Germinal center (tissue), 1 donor: ENCODE results near the gene CPS1.
A peak's percentile ranks its signal among the peaks of the same experiment; 100 is the strongest.

Source experiments
- DNase-seq: peaks from one replicate; pipeline ENCODE4 v3.0.0; 2012; ENCODE audit warnings: mixed read lengths, low spot score

Gene CPS1

DNA sequence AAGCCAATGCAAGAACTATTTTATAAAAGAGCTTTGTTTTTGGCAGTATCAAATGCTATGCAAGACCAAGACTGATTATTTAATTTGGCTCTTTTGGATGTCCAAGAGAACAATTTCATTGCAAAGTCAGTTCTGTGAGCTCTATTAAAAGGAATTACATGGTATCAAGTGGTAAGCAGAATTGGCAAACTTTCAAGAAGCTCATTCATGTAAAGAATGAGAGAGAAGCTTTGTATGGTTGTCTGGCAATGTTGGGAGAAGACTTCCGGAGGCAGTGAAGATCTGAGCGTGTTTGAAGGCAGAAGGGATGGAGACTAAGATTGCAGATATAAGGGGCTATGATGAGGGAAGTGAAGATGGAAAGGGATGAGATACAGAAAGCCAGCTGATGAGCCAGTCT, 49.6 kb downstream of the CPS1 start:
- DNase-seq, result no peak

DNA sequence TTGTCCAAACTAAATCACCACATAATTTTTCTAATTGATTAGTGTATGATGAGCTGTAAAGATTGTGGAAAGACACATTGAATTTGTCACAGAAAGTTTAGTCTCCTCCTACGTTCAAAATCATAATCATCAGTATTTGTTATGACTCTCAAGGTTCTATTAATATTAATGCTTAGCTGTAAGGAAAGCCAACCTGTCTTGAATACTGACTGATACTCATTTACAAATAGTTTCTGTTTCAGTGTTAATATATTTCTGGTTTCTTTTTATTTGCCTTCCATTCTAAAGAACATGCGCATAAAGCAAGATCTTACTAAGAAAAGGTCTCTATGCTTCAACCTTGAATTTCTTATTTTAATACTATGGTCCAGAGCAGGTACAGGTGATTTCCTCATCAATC, 55.1 kb downstream of the CPS1 start:
- no peak for DNase-seq

DNA sequence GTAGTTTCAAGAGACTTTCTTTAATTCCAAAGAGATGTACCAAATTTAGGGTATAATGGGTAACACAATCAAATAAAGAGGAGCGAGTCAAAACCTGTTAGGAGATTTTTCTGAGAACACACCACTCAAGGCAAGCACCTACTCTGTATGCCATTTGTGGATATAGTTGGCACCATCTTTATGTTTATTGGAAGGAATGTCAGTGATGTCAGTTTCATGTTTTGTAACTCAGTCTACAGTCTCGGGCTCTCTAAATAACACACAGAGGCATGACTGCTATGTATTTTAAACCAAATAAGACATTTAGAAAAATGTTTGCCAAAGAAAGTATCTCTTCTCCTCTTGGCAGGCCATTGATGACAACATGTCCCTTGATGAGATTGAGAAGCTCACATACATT, 59.7 kb downstream of the CPS1 start:
- no peak for DNase-seq

GRCh38 chr2:210617318-210617717, 60.9 kb downstream of the CPS1 start:
- DNase-seq, result no peak

DNA sequence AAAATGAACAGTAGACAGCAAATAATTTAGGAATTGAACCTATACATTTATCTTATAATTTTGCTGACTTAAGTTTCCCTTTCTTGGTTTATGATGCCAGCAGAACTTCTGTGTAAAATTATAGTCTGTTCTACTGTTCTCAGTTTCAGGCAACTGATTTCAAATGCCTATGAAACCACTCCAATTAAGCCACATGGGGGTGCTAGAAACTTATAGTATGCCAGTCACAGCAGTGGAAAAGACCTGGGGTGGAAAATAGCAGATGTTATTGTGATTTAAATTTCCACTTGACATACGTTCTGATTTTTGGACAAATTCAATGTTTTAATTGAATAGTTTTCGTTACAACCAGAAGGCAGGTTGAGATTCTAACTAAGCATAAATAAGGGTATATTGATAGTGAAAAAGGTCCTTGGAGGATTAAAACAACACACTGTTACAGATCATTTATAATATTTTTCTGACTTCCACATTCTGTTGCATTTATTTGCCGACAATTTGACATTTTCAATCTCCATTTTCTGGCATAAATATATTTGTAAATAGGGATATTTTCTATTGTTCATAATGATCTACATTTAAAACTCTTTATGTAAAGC, 61.4 kb downstream of the CPS1 start:
- DNase-seq, result peak; percentile 4

- DNase-seq, result no peak
Measured at GRCh38 chr2:210620456-210620855, 64.1 kb downstream of the CPS1 start.

- no peak for DNase-seq
Measured at GRCh38 chr2:210623506-210623905, 67.1 kb downstream of the CPS1 start.

- no peak for DNase-seq
Measured at GRCh38 chr2:210626849-210627248, 70.5 kb downstream of the CPS1 start.

- no peak for DNase-seq
Measured at GRCh38 chr2:210630873-210631560, 74.6 kb downstream of the CPS1 start.

DNA sequence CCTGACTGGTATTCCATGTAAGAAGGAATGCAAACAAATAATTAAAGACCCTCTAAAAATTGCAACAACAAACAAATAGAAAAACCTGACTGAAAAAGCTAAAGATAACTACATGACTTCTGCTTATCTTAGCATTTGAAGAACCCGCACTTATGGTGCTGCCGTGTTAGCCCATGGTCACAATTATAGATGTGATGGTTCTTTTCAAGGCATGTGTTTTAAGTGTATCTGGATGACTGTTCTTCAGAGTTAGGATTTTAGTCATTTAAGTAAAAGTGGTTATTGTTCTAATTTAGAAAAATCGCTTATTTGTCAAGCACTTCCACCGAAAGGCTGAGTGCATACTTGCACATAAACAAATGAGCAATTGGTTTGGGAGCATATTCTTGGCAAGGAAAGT, 77.3 kb downstream of the CPS1 start:
- DNase-seq, result no peak

- no peak for DNase-seq
Measured at GRCh38 chr2:210635257-210635656, 78.9 kb downstream of the CPS1 start.

DNA sequence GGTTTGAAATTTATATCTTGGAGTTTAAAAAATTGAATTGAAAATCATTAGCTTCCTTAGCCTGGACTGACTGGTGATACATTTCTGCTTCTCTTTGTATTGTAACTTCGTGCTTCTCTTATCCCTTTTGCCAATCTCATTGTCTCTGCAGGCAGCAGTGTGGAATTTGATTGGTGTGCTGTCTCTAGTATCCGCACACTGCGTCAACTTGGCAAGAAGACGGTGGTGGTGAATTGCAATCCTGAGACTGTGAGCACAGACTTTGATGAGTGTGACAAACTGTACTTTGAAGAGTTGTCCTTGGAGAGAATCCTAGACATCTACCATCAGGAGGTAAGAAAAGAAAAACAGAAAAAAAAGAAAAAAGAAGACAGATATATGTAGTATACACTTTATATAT, 85.9 kb downstream of the CPS1 start:
- DNase-seq, result no peak

GRCh38 chr2:210647151-210647550, 90.8 kb downstream of the CPS1 start:
- no peak for DNase-seq

DNA sequence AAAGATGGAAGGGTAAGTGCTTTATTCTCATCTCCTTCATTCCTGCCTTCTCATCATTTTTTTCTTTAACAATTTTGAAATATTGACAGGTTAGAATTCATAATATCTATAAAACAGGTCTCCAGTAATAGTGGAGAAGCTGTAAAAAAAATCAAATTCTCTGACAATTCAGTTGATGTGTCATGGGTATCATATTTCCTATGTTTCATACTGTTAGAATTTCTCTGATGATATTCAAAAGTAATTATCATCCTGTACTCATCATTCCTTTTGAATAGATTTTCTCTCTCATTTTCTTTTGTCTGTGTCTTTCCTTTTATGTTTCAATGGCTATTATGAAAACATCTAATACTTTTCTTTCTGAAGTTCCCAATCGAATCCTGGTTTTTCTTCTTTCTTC, 97.7 kb downstream of the CPS1 start:
- DNase-seq, result no peak

- no peak for DNase-seq
Measured at GRCh38 chr2:210655229-210655975, 99.0 kb downstream of the CPS1 start.

- no peak for DNase-seq
Measured at GRCh38 chr2:210657874-210658273, 101.5 kb downstream of the CPS1 start.

DNA sequence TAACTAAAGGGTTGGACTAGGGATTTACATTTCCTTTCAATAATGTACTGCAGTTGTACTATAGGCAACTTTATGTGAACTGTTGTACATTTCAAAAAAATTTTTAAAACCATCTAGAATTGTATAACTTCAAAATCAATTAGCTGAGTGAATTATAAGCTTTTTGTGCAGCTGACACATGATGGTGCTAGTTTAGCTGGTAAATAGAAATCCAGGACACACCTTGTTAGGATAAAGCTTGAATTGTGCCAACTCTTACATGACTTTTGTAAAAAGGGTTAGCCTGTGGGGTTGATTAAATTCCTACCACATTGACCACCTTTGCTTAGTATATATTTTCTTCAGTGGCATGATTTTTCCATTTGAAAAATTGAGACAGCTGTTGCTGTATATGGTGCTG, 104.4 kb downstream of the CPS1 start:
- no peak for DNase-seq

DNA sequence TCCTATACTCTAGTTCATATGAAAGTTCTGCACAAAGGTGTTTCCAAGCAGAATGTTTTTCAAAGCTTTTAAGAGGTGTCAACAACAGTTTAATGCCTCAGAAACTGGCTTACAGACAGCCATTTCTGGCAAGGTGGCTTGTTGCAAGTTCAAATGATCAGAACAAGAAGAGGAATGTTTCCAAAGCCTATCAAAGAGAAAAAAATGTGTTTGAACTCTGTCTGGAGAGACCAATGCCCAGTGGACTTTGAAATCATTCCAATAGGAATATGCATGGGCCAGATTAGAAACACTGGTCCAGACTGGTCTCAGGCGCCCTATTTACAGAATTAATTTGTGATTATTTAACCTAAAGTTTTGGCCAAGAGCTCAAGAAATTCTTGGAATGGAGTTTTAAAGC, 106.2 kb downstream of the CPS1 start:
- DNase-seq, result no peak

DNA sequence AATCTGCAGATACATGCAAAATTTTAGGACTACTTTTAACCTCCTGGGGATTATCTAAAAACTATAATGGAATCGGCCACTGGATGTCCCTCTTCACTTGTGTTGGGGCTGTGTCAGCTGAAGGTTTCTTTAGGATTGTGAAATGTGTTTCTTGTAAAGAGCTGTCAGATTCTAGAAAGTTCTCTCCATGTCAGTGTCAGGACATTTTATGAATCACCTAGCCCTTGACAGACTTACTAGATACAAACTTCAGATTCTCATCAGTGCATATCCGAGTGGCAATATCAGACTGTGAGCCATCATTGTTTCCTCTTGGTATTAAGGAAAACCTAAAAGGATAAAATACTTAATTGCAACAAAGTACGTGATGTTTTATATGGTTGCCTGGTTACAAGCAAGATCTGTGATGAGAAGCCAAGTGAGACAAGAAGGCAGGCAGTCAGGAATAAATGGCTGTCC, 107.3 kb downstream of the CPS1 start:
- no peak for DNase-seq

- no peak for DNase-seq
Measured at GRCh38 chr2:210667711-210668110, 111.3 kb downstream of the CPS1 start.

- no peak for DNase-seq
Measured at GRCh38 chr2:210671065-210671464, 114.7 kb downstream of the CPS1 start.

DNA sequence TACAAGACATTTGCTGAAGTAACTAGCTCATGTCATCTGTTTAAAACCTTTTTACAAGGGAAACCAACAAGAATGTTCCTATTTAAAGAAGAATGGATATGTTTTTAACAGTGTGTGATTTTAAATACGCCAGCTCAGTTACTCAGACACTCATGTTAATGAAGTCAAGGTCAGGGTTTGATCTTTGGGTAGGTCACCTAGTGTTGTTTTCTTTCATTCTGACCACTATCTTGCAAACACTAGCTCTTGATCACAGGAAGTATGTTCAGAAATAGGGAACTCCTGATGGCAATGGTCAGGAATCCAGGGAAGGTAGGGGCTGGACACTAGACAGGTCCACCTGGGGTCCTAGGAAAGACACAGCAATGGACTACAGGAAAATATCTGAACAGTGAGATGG, 116.7 kb downstream of the CPS1 start:
- DNase-seq, result no peak

DNA sequence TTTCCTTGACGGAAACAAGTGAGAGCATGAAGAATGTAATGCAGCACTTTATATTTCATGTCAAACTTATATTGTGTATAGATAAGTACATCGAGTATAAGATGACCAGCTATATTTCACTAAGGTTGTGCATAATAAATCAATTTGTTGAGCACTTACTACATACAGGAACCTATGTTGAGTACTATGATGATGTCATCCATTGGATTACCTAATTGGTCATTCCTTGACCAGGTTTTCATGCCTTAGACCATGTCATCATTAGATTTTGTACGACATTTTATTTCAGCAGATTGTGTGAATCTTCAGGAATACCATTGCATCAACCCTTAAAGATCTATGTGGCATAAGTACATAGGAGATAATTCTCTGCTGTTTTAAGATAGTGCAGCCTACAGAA, 119.7 kb downstream of the CPS1 start:
- DNase-seq, result no peak
